WERI-Rb-1 (cell line): ENCODE results near the gene HS3ST5.

Source experiments
- DNase-seq: peaks from one replicate; pipeline ENCODE4 v3.0.0-alpha.2; 2020
- H3K27ac ChIP-seq: fragments of 250-450 bp; sonication (Bioruptor Pico); 2 replicates; pipeline ENCODE4 v1.5.1; 2020; ENCODE audit warnings: mild to moderate bottlenecking, moderate library complexity
- H3K27me3 ChIP-seq: fragments of 250-450 bp; sonication (Bioruptor Pico); 2 replicates; pipeline ENCODE4 v1.5.1; 2021; ENCODE audit warnings: mild to moderate bottlenecking, low read depth, moderate library complexity; ENCODE audit not compliant: insufficient read depth, severe bottlenecking
- H3K36me3 ChIP-seq: fragments of 250-450 bp; sonication (Bioruptor Pico); 2 replicates; pipeline ENCODE4 v1.5.1; 2020; ENCODE audit warnings: mild to moderate bottlenecking, moderate library complexity
- H3K4me3 ChIP-seq: 2 replicates; pipeline ENCODE4 v1.5.1; 2011; ENCODE audit warnings: low read depth, mild to moderate bottlenecking, control low read depth, low read length
- H3K9me3 ChIP-seq: fragments of 250-450 bp; sonication (Bioruptor Pico); 2 replicates; pipeline ENCODE4 v1.5.1; 2021; ENCODE audit warnings: mild to moderate bottlenecking, moderate library complexity; ENCODE audit not compliant: severe bottlenecking
- TF ChIP-seq, protein P1 (sequence below): IDR thresholded peaks from 2 replicates; pipeline ENCODE4 v1.5.1; 2011; ENCODE audit warnings: low read depth, mild to moderate bottlenecking, control low read depth, inconsistent platforms, low read length

The HS3ST5 gene

DNA sequence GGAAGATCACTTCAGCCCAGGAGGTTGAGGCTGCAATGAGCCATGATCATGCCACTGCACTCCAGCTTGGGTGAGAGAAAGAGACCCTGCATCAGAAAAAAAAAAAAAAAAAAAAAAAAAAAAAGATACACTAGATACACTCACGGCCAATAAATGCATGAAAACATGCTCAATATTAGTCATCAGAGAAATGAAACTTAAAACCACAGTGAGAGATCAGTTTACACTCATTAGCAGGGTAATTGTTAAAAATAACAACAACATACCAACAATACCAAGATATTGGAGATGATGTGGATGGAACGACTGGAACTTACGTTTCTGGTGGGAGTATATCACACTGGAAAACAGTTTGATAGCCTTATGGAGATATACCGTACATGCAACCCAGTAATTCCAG, 29.9 kb downstream of the HS3ST5 start:
- TF ChIP-seq, protein P1, sequence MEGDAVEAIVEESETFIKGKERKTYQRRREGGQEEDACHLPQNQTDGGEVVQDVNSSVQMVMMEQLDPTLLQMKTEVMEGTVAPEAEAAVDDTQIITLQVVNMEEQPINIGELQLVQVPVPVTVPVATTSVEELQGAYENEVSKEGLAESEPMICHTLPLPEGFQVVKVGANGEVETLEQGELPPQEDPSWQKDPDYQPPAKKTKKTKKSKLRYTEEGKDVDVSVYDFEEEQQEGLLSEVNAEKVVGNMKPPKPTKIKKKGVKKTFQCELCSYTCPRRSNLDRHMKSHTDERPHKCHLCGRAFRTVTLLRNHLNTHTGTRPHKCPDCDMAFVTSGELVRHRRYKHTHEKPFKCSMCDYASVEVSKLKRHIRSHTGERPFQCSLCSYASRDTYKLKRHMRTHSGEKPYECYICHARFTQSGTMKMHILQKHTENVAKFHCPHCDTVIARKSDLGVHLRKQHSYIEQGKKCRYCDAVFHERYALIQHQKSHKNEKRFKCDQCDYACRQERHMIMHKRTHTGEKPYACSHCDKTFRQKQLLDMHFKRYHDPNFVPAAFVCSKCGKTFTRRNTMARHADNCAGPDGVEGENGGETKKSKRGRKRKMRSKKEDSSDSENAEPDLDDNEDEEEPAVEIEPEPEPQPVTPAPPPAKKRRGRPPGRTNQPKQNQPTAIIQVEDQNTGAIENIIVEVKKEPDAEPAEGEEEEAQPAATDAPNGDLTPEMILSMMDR: no peak
- Histone ChIP-seq H3K36me3 (no peaks in the 10 kb centered on the region), H3K9me3 (no peaks in the 10 kb centered on the region), H3K27ac (no peak overlapping the region), H3K27me3 (no peaks in the 10 kb centered on the region), H3K4me3 (no peak overlapping the region)
- DNase-seq: no peak

DNA sequence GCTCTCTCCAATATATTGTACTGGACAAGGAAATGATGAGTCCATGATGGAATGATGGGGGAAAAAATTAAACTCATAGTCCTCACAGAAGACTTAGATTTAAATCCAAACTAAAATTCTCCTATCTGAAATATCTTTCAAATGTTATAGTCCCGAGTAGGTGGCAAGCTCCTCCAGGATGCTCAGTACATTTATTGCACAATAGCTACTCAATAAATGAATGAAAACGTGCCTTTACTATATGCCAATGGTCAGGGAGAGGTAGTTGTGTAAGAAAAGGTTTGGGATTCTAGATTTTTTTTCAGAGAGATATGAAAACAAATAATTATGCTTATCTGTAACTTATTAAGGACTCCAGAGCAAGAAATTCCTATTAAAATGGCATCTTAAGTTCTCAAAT, 32.8 kb downstream of the HS3ST5 start:
- Histone ChIP-seq H3K27ac (no peak overlapping the region), H3K27me3 (no peaks in the 10 kb centered on the region), H3K36me3 (no peaks in the 10 kb centered on the region), H3K4me3 (no peak overlapping the region), H3K9me3 (peaks cover 7% of the 10 kb centered on the region)
- TF ChIP-seq, protein P1: no peak
- DNase-seq: no peak

GRCh38 chr6:114304304-114304887, 38.4 kb downstream of the HS3ST5 start:
- no peak overlapping the region for H3K4me3 ChIP-seq
- no peaks in the 10 kb centered on the region for H3K27me3 ChIP-seq
- no peak overlapping the region for H3K27ac ChIP-seq
- peaks cover 7% of the 10 kb centered on the region for H3K9me3 ChIP-seq
- DNase-seq: no peak
- H3K36me3 ChIP-seq: no peaks in the 10 kb centered on the region
- TF ChIP-seq, protein P1: no peak

DNA sequence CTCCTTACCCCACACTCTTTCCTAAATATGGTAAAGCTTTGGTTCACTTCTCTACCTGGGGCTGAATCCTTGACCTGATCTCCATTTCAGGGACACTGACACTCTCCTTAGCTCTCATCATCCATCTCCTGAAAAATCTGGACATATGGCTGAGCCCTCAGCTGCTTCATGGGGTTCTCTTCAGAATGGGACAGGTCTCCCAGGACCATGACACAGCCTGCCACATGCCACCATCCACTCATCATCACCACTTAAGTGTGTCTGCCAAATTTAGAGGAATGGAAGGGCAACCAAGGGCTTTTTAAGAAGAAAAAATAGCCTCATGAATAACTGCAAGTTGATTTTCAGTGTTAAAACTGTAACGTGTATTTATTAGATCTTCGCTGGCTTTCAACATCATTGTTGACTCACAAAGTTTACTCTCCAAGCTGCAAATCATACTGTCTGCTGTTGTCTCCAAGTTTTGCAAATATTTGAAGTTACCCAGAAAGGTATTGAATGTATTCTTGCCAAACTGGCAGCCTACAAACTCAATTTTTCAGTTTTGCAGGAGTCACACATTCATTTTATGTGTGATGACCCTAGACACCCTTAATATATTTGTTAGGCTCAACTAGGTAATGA, 41.1 kb downstream of the HS3ST5 start:
- no peak overlapping the region for H3K27ac ChIP-seq
- H3K27me3 ChIP-seq: no peaks in the 10 kb centered on the region
- no peak for DNase-seq
- H3K36me3 ChIP-seq: no peaks in the 10 kb centered on the region
- TF ChIP-seq, protein P1: no peak
- peaks cover 7% of the 10 kb centered on the region for H3K9me3 ChIP-seq
- H3K4me3 ChIP-seq: no peak overlapping the region

- no peaks in the 10 kb centered on the region for H3K36me3 ChIP-seq
- TF ChIP-seq, protein P1: no peak
- DNase-seq: no peak
- H3K27me3 ChIP-seq: no peaks in the 10 kb centered on the region
- no peak overlapping the region for H3K27ac ChIP-seq
- no peak overlapping the region for H3K4me3 ChIP-seq
- H3K9me3 ChIP-seq: no peaks in the 10 kb centered on the region
Measured at GRCh38 chr6:114297135-114297534, 45.7 kb downstream of the HS3ST5 start.

- no peak for DNase-seq
- Histone ChIP-seq H3K27me3 (no peaks in the 10 kb centered on the region), H3K36me3 (no peaks in the 10 kb centered on the region), H3K27ac (no peak overlapping the region), H3K9me3 (no peaks in the 10 kb centered on the region), H3K4me3 (no peak overlapping the region)
- TF ChIP-seq, protein P1: no peak
Measured at GRCh38 chr6:114292431-114292830, 50.4 kb downstream of the HS3ST5 start.
